ENCODE data around the gene RNLS. TPM values are rescaled to one million over a fixed set of nuclear protein-coding genes. Genes with fewer than 3 reads are reported as not detected.

The RNLS gene
- total RNA-seq, 2 experiments from 2014 or later = not detected

- intact Hi-C loops (cut with micrococcal nuclease; ENCODE audit: unreplicated experiment) = no loop called here
- Histone ChIP-seq H3K4me1 (ENCODE audit: insufficient read depth, low read length, poor library complexity, severe bottlenecking) (no peaks in the 10 kb centered on the region), H2AFZ (ENCODE audit: low read length) (no peak overlapping the region), H3K9me3 (ENCODE audit: low read length) (no peaks in the 10 kb centered on the region), H3K4me3 (ENCODE audit: low read depth, low read length, poor library complexity, severe bottlenecking) (no peak overlapping the region), H3K27ac (ENCODE audit: low read depth, low read length, poor library complexity, severe bottlenecking) (no peak overlapping the region), H3K36me3 (ENCODE audit: insufficient read depth, low read length) (no peaks in the 10 kb centered on the region), H3K4me2 (ENCODE audit: low read length) (no peak overlapping the region), H3K79me2 (ENCODE audit: insufficient read depth, low read depth, low read length) (no peaks in the 10 kb centered on the region), H4K20me1 (ENCODE audit: insufficient read depth, low read length) (no peaks in the 10 kb centered on the region), H3K9me2 (ENCODE audit: insufficient read depth, low read length) (no peaks in the 10 kb centered on the region)
- POLR2A ChIA-PET = no interaction called here
- no peak for DNase-seq (ENCODE audit: low spot score)
- CTCF ChIA-PET (ENCODE audit: unreplicated experiment) = no interaction called here
- no TSS peak for BruUV-seq (replicated peaks)
- TF ChIP-seq EZH2phosphoT487 (IDR thresholded peaks at IDR 0.05; ENCODE audit: borderline replicate concordance, low read depth, low read length) = no peak
These were observed 67.9 kb downstream of the RNLS start for GRCh38 chr10:88515235-88515634.

DNA sequence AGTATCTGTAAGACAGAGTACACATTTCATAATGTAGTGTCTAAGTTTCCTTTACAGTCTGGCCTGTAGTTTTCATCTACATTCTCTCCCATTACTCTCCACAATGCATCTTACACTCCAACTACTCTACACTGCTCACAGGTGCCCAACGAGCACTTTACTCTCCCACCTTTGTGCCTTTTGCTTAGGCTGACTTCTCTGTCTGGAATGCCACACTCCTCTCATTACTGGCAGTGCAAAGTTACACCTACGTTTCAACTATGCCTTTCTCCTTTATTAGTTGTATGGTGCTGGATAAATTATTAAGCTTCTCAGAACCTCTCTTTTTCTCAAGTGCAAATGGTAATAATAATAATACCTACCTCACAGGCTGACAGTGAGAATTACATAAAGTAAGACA, 70.5 kb downstream of the RNLS start:
- H2AFZ ChIP-seq (ENCODE audit: low read length) = no peak overlapping the region
- POLR2A ChIA-PET = interaction anchor here (0.6 kb wide), 2 partner anchors 246 to 249 kb away, joined by 3 read pairs; no protein-coding TSS in a partner anchor
- no peak overlapping the region for H3K4me2 ChIP-seq (ENCODE audit: low read length)
- no peaks in the 10 kb centered on the region for H3K9me2 ChIP-seq (ENCODE audit: insufficient read depth, low read length)
- H3K36me3 ChIP-seq (ENCODE audit: insufficient read depth, low read length) = no peaks in the 10 kb centered on the region
- H3K4me1 ChIP-seq (ENCODE audit: insufficient read depth, low read length, poor library complexity, severe bottlenecking) = no peaks in the 10 kb centered on the region
- TF ChIP-seq, protein P1, sequence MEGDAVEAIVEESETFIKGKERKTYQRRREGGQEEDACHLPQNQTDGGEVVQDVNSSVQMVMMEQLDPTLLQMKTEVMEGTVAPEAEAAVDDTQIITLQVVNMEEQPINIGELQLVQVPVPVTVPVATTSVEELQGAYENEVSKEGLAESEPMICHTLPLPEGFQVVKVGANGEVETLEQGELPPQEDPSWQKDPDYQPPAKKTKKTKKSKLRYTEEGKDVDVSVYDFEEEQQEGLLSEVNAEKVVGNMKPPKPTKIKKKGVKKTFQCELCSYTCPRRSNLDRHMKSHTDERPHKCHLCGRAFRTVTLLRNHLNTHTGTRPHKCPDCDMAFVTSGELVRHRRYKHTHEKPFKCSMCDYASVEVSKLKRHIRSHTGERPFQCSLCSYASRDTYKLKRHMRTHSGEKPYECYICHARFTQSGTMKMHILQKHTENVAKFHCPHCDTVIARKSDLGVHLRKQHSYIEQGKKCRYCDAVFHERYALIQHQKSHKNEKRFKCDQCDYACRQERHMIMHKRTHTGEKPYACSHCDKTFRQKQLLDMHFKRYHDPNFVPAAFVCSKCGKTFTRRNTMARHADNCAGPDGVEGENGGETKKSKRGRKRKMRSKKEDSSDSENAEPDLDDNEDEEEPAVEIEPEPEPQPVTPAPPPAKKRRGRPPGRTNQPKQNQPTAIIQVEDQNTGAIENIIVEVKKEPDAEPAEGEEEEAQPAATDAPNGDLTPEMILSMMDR (conservative IDR thresholded peaks at IDR 0.05; ENCODE audit: low read length) = no peak
- TF ChIP-seq EZH2phosphoT487 (IDR thresholded peaks at IDR 0.05; ENCODE audit: borderline replicate concordance, low read depth, low read length) = no peak
- no peaks in the 10 kb centered on the region for H3K9me3 ChIP-seq (ENCODE audit: low read length)
- intact Hi-C loops (cut with micrococcal nuclease; ENCODE audit: unreplicated experiment) = no loop called here
- DNase-seq (ENCODE audit: low spot score) = no peak
- CTCF ChIA-PET (ENCODE audit: unreplicated experiment) = interaction anchor here (0.6 kb wide), 1 partner anchor 582 kb away, joined by 3 read pairs; no protein-coding TSS in a partner anchor
- no peaks in the 10 kb centered on the region for H4K20me1 ChIP-seq (ENCODE audit: insufficient read depth, low read length)
- H3K79me2 ChIP-seq (ENCODE audit: insufficient read depth, low read depth, low read length) = no peaks in the 10 kb centered on the region
- BruUV-seq (replicated peaks) = no TSS peak
- no peak overlapping the region for H3K27ac ChIP-seq (ENCODE audit: low read depth, low read length, poor library complexity, severe bottlenecking)
- no peak overlapping the region for H3K4me3 ChIP-seq (ENCODE audit: low read depth, low read length, poor library complexity, severe bottlenecking)

- DNase-seq (ENCODE audit: low spot score) = no peak
- Histone ChIP-seq H3K4me2 (ENCODE audit: low read length) (no peak overlapping the region), H4K20me1 (ENCODE audit: insufficient read depth, low read length) (no peaks in the 10 kb centered on the region), H3K27ac (ENCODE audit: low read depth, low read length, poor library complexity, severe bottlenecking) (no peak overlapping the region), H2AFZ (ENCODE audit: low read length) (no peak overlapping the region), H3K4me3 (ENCODE audit: low read depth, low read length, poor library complexity, severe bottlenecking) (no peak overlapping the region), H3K4me1 (ENCODE audit: insufficient read depth, low read length, poor library complexity, severe bottlenecking) (no peaks in the 10 kb centered on the region), H3K36me3 (ENCODE audit: insufficient read depth, low read length) (no peaks in the 10 kb centered on the region), H3K9me2 (ENCODE audit: insufficient read depth, low read length) (no peaks in the 10 kb centered on the region), H3K79me2 (ENCODE audit: insufficient read depth, low read depth, low read length) (no peaks in the 10 kb centered on the region), H3K9me3 (ENCODE audit: low read length) (no peaks in the 10 kb centered on the region)
- TF ChIP-seq EZH2phosphoT487 (IDR thresholded peaks at IDR 0.05; ENCODE audit: borderline replicate concordance, low read depth, low read length) = no peak
- TF ChIP-seq, protein P1 (conservative IDR thresholded peaks at IDR 0.05; ENCODE audit: low read length) = no peak
- BruUV-seq (replicated peaks) = no TSS peak
- POLR2A ChIA-PET = no interaction called here
- intact Hi-C loops (cut with micrococcal nuclease; ENCODE audit: unreplicated experiment) = no loop called here
- CTCF ChIA-PET (ENCODE audit: unreplicated experiment) = no interaction called here
These were observed 74.3 kb downstream of the RNLS start for GRCh38 chr10:88508796-88509195.

All from OCI-LY7 (cell line).